Hematopoietic multipotent progenitor cell treated with erythropoietin and hydrocortisone succinate and interleukin-3 and kit ligand, for 8 days (in vitro differentiated cells): Measurements from ENCODE around the gene MAFB.
"Not testable (repeated sequence)": the region's sequence is repeated elsewhere in the genome, so short reads cannot be mapped to it uniquely, and the experiment has no call there.

Experiments
- DNase-seq: peaks from one replicate; pipeline ENCODE4 v3.0.0-alpha.2; 2015

The MAFB gene

DNA sequence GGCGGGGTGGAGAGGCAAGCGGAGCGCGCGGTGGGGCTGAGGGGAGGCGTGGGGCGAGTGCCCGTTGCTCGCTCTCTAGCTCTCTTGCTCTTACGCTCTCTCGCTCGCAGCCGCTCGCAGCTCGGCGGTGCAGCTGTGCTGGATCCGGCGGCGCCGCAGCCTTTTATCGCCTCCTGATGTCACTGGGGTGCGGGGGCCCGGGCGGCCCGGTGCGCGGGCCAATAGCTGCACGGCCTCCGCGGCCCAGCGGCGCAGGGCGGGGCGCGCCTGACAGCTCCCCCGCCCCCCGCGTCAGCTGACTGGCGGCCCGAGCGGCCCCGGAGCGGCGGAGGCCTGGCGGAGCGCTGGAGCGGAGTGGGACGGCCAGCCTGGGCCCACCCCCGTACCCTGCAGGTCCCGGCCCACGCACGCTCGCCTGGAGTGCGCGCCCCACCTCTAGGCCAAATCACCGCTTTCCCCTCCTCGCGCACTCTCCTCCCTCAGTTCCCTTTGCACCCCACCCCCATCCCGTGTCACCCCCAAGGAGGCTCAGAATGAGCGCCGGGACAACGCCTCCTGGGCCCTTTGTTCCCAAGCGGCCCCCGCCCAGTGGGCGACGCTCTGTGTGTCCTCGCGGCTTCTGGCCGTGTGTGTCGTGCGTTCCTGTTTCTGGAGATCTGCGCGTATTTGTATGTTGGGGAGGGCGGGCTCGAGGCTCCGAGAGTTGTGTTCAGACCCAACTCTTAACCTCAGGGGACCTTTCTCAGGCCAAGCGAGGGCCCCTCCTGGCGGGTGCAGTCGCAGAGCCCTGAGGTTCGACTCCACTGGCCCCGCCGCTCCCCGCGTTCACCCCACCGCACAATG, at the start of gene MAFB:
Gene MAFB (minus strand): TSS at position 137 of the 843 bp plus-strand sequence. CDS start 386 bp downstream, outside the sequence.
- peak; percentile 70 for DNase-seq

DNA sequence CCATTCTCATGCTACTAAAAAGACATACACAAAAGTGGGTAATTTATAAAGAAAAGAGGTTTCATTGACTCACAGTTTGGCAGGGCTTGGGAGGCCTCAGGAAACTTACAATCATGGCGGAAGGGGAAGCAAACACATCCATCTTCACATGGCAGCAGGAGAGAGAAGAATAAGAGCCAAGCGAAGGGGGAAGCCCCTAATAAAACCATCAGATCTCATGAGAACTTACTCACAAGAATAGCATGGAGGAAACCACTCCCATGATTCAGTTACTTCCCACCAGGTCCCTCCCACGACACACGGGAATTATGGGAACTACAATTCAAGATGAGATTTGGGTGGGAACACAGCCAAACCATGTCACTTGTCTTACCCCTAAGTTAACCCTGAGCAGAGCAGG, 47.4 kb upstream of the MAFB start:
- DNase-seq = not testable (repeated sequence)

DNA sequence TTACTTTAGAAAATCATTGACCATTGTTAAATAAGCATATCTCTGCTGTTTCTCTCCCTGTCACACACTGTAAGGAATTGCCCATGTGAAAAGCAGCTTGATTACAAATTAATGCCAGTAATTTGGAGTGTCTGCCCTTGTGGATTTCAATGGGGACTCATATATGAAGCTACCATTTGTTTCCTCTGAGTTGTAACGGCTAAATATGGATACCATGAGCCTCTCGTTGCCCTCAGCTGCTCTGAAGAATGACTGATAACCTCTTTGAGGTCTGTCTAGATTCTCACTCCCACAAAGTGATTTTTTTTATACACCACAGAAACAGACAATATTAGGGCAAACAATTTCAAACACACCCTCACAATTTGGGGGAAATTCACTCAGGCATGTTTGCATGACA, 40.0 kb upstream of the MAFB start:
- DNase-seq = no peak

DNA sequence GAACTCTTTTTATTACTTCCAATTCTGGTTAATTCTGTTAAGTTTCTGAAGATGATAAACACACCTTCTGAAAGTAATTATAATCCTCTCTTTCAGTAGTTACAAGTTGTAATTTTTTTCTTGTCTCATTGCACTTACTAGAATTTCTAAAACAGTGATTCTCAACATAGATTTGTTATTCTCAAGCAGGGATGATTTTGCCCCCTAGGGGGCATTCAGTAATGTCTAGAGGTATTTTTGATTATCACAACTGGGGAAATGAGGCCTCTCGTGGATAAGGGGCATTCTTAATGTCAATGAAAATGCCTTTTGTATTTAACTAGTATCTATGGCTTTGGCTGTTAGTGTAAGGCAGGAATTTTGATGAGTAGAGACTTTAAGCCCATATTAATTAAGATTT, 39.4 kb upstream of the MAFB start:
- DNase-seq = peak; percentile 17

DNA sequence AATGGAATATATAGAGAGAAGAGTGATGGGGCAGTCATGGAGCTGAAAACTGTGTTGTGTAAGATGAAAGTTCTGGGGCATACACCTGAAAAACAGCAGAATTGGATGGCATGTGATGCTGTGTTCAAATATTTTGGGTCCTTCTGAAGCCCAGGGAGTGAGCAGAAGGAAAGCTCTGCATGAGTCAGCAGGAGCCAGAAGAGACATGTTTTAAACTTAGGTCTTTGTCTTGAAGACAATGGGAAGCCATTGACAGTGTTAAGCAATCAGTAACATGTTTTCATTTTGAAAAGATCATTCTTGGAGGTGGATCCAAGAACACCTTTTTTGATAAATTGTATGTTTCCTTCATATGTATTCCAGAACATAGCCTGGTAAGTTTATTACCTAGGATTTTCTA, 38.9 kb upstream of the MAFB start:
- no peak for DNase-seq

DNA sequence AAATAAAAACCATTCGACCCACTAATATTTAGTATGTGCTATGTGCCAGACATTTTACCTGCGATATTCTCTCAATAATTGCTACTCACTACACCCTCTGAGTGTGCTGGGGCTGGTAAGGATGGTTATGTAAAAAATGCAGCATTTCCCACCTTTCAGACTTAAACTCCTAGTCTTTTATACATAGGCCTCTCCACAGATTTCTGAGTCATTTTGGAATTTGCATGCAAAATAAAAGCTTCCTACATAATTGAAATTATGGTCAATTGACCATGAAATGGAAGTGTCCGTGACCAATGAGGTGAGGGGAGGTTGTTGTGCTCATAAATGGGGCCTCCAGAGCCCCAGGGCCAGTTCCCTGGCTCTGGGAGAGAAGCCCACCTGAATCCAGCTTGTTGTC, 37.7 kb upstream of the MAFB start:
- no peak for DNase-seq

DNA sequence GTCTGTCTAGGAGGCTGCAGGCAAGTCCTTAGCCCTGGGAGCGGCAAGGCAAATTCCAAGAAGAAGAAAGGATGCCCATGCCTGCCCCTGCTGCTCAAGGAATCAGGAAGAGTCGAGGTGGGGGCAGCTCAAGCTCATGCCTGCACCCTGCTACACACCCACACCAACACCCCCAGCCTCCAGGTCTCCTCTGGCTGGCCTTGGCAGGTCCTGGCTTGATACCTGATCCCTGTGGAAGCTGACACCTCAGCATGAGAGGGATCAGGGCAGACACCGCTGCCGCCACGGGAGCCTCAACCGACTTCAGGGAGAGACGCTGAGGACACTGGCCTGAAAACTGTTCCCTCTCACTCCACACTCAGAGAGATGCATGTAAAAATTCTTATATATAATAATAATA, 35.5 kb upstream of the MAFB start:
- DNase-seq = no peak

DNA sequence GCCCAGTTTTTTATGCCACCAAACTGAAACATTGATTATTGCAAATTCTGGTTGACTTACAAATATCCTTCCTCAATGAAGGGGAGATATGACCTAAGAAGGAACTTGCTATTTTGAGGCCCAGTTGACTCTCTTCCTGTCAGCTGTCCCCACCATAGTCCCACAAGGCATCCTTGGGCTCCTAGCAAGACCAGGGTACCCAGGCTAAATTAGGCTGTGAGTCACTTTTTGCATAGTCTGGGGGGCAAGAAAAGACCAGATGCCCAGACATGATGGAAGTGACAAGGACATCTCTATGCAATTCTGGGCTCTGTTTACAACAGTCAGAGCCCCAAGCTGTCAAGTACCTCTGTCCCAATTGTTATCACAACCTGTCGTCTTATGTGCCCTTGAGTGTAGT, 31.8 kb upstream of the MAFB start:
- DNase-seq = no peak

DNA sequence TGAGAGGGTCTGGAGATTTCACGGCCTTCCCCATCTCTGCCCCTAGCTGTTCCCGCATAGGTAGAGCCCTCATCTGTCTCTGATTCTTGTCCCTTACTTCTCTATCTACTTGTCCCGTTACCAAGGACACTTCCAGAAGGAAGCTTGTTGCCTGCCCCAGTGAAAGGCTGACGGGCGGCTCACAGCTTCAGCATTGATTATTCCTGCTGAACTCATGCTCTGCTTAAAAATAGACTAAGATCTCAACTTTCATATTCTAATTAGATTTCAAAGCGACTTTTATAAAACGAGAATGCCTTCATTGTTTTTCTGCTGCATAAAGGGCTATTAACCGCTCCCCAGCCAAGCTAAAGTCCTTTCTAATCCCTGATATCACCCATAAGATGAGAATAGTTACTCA, 31.1 kb upstream of the MAFB start:
- DNase-seq = no peak

DNA sequence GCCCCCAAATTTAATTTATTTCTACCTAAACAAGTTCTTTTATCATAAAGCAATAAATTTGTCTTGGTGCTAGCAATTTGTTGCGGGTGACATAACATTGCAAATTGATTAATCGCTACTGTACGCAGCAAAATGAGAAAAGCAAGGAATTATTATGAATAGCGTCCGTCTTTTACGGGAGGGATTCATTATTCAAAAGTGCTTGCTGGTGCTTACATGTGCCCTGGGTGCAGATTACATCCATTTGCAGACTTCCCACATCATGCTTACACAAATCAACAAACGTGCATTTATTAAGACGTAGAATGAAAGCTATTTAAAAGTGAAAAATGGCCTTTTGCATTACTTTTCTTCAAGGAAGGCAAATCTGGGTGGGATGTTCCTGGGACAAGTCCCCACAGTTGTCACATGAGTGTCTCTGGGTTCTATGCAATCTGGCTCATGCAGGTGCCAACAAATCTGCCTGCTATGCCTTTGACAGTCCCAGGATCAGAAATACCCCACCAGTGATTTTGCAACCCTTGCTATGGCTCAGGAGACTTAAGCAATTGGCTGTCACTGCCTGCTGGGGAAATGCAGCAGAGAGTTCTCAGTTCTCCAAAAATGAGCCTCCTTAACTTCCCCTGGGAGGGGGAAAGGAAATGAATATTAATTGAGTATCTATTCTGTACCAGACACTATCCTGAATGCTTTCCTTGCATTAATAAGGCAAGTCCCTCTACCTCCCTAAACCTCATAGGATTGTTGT, 30.1 kb upstream of the MAFB start:
- DNase-seq = no peak

DNA sequence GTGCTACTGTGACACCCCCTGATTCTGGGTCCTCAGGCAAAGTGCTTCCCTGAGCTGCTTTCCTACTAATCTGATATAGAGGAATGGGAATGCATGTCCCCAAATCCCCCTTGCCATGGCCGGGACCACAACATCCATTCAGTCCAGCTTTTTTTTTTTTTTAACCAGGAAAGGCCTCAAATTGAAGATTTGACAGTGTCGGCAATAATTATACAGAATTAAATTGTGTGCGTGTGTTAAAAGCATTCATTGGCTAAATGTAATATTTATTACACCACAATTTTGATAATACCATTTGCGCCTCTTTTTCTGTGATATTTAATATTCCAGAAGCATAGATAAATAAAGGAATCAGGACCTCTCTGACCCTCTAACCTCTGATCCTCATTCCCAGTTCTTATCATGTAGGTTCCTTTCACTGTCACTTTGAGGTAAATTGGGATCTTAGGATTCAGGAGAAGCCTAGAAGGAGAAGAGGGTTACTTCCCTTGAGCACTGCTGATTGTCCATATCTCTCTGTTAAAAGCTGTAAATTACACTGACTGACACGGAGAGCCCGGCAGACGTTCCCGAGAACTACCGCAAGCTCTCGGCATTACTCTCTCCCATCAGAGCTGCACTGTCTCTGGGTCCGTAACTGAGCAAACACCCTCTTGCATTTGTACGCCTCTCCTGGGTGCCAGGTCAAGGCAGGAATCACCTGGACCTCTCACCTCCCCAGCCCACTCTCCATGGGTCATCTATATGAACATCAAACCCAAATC, 29.4 kb upstream of the MAFB start:
- no peak for DNase-seq

DNA sequence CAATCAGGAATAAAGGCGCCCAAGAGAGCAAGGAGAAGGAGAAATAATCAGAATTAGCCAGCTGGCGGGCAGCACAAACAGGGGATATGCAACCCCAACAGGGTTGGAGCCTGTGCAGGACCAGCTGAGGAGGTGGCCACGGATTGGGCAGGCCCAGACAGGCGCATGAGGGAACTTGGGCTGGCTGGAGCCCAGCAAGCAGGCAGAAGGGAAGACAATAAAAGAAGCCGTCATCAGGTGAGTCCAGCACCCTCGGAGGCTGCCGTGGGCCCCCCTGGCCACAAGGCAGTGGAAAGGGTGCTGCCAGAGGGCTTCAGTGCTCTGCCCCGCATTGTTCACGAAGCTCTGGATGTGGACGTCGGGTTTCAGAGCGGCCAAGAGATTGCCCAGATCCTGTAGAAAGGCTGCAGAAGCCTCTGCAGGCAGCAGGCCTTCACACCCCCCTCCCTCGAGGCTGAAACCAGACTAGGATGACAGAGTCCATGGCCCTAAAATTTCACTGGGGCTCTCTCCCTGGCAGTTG, 28.4 kb upstream of the MAFB start:
- DNase-seq = no peak

DNA sequence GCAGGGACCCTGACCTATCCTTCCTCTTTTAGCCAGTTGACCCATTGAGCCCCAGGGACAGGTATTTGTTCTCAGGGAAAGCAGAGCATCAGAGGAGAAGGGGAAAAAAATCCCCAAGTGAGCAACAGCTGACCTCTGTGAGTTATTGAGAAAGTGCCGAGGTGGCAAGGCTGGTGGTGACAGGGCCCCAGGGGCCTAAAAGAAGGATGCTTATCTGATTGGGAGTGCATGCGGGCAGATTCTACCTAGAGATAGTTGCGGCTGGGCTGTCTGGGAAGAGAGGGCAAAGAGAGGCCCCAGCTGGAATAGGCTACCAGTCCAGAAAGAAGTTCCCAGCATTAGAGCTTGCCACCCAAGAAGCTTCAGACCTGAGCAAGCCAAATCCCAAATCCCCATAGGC, 26.5 kb upstream of the MAFB start:
- no peak for DNase-seq

DNA sequence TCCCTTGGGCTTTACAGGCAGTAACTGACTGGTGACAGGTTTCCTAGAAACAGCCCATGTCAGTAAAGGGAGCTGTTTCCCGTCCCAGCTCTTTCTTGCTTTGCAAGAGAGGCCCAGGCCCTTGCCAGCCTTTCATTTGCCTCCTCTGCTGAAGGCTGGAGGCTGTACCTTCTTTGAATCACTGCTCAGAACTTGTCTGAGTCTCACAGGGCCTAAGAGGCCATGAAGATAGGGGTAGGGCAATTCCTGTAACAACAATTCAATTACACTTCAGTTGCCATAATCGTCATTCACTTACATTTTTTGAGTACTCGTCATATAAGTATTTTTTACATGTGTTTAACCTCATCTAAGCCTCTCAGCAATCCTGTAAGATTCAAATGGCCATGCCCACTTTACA, 25.9 kb upstream of the MAFB start:
- DNase-seq = no peak

DNA sequence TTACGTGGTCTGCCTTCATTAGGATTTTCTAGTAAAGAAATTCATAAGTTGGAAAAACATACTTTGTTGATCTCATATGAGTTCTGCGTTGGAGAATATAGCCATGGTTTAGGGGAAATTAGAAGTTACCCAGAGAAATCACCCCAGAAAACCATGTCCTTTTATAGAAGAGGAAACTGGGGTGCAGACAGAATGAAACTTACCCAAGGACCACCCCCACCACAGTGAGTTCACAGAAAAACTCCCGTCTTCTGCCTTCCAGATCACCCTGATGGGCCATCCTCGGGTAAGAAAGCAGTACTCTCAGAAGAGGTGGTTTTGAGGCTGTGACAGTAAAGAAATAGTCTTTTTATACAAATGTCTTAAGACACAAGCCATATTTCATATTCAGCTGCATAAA, 25.1 kb upstream of the MAFB start:
- DNase-seq = no peak

DNA sequence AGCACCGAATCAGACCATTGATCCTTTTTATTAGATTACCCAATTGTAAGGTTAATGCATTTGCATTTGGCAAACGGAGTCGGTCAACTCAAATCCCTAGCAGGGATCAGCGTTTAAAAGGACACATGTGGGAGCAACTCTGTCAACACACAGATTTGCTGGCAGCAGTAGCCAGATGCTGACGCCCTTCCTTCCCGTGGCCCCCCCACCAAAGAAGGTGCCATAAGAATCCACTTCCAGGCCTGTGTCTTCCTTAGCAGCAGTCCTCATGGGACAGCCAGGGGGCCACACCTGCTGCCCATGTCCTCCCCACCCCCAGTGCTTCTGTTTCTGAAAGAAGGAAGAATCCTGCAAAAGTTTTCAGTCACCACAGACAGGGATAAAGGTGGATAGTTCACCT, 24.5 kb upstream of the MAFB start:
- no peak for DNase-seq

DNA sequence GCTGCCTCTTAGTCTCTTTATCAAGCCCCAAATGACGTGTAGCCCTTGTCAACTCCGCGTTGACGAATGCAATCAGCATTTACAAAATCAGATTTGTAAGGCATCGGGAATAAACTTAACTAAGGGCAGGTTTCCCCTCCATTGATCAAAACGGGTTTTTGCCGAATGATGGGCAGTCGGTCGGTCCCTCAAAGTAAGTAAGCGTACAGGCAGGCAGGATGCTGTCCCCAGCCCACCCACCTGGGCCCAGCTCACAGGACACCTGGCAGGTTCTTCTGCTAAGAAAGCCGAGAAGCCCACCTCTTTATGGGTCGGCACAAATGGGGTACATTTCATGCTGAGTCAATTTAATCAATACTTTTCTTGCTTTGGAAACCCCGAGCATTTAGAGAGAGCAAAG, 22.0 kb upstream of the MAFB start:
- no peak for DNase-seq

DNA sequence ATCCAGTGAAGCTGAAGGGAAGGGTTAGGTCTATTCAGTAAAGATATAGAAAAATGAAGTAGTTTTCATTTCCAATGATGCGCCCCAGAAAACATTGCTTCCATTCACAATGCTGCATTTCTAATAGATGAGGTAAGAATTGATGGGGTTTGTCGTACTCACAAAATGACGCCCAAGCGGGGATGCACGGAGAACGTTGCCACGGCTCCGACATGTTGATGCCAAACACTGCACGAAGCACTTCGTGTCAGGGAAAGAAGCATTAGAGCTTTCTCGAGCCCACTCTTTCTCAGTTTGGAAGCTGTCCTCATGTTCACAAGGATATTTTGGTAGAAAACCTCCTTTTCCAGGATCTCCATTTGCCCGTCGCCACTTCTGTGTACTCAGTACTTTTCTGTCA, 21.6 kb upstream of the MAFB start:
- DNase-seq = no peak

DNA sequence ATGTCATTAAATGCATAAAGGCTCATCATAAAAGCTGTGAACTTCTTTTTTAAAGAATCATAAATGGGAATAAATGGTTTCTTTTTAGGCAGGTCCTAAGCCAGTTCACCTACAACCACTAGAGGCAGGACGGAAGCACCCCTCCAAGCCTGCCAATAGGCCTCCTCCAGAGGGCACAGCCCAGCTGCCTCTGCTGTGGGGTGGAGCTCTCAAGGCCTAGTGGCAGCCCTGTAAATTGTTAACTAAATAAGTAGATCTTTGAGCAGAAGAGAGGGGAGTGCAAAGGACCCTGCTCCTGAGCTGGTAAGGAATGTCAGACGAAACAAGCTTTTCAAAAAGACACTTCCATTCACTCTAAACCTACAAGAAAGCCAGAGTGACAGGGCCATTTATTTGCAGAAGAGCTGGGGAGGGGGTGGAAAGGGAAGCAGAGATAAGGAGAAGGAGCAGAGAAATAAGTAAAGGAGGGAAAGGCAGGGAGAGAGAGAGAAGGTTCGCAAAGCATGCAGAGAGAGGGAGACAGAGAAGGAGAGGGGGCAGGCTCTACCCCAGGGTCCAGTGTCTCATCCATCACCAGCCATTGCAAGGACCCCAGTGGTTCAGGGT, 18.0 kb upstream of the MAFB start:
- DNase-seq = no peak

DNA sequence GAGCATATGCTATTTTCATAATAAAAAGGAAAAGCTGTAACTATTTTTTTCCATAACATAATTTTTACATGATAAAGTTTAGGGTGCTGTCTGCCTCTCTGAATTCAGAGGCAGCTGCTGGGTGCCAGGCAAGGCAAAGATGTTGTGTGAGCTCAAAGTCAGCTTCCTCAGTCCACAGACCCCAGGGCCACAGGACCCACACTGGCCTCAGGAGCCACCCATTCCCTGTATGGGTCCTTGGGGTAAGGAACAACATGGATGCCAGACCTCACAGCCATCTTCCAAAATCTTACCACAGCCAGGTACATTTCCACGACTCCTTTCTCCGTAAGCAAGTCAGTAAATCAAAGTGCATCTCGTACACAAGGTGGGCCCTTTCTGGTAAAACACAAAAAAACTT, 16.4 kb upstream of the MAFB start:
- no peak for DNase-seq

DNA sequence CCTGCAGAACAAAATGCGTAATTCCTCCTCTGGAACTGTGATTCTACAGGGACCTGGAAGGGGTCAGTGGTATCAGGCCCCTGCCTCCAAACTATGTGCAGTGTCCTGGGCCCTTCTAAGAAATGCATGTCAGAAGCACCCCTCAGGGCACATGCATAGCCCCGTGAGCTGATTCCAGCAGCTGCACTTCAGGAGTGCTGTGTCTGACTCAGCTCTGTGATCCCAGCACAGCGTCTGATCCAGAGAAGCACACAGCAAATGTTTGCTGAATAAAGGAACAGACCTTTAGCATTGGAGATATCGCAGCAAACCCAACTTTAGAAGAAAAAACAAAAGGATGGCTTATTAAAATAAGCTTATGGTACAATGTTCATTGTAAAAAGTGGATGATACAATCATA, 15.8 kb upstream of the MAFB start:
- DNase-seq = no peak

DNA sequence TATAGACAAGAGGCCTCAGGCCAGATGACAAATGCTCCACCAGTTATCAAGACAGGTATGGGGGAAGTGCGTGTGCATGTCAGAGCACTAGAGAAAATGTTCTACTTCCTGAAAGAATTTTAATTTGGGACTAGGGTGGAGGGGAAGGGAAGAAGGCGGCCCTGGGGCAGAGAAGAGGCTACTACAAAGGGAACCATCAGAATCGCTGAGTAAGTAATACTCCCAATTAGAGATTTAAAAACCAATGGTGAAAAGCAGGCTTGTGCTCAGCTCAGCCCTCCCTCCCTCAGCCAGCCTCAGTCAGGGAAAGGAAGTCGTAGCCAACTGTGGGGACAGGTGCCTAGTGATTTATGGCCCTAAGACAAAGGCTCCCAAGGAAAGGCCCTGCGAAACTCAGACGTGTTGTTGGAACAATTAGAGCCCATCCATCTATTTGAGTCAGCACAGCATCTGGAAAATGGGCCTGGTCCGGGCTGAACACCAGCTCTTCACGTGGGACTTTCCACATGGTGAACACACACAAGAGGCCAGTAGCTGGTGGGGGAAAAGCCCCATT, 15.0 kb upstream of the MAFB start:
- DNase-seq = no peak

DNA sequence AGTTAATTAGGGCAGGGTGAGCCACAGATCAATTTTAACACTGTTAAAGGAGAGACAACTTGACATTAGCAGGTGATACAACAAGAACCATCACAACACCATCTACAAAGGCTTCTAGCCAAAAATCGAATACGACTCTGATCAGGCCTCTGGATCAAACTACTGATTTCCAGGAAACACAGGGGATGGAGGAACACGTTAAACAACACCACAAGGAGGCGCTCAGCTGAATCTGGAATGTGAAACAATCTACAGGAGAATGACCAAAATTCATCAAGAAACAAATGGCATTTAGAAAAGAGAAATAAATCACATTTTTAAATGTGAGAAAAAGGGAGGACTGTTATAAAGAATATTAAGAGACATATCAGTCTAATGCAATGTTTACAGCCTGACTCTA, 13.5 kb upstream of the MAFB start:
- no peak for DNase-seq
